NCI-H2196 treated with DMSO at 0.1 percent for 48 hours (cell line): ENCODE measurements around the gene HPX.

Experiments
- DNase-seq: peaks from one replicate; lab custom pipeline; 2025; ENCODE audit not compliant: unreplicated experiment; lab: John Stamatoyannopoulos, UW

Gene HPX

GRCh38 chr11:6418557-6419008, 22.2 kb downstream of the HPX start:
- DNase-seq = no peak

GRCh38 chr11:6417907-6418556, 22.8 kb downstream of the HPX start:
- DNase-seq = no peak

- DNase-seq = no peak
Measured at GRCh38 chr11:6415797-6416196, 25.0 kb downstream of the HPX start.

GRCh38 chr11:6414874-6415328, 25.9 kb downstream of the HPX start:
- DNase-seq = no peak

GRCh38 chr11:6413791-6414201, 27.0 kb downstream of the HPX start:
- DNase-seq = no peak

GRCh38 chr11:6411594-6412031, 29.2 kb downstream of the HPX start:
- DNase-seq = no peak

GRCh38 chr11:6410695-6411430, 29.9 kb downstream of the HPX start:
- DNase-seq = no peak

GRCh38 chr11:6406370-6406769, 34.4 kb downstream of the HPX start:
- DNase-seq = no peak

- no peak for DNase-seq
Measured at GRCh38 chr11:6405846-6406245, 34.9 kb downstream of the HPX start.

- DNase-seq = no peak
Measured at GRCh38 chr11:6405052-6405667, 35.6 kb downstream of the HPX start.

GRCh38 chr11:6404342-6405051, 36.3 kb downstream of the HPX start:
- no peak for DNase-seq

GRCh38 chr11:6403539-6403938, 37.2 kb downstream of the HPX start:
- DNase-seq = no peak

GRCh38 chr11:6402561-6402981, 38.2 kb downstream of the HPX start:
- DNase-seq = no peak

- no peak for DNase-seq
Measured at GRCh38 chr11:6402061-6402470, 38.7 kb downstream of the HPX start.

- no peak for DNase-seq
Measured at GRCh38 chr11:6401464-6401863, 39.3 kb downstream of the HPX start.

GRCh38 chr11:6400431-6401345, 40.1 kb downstream of the HPX start:
- DNase-seq = no peak

- DNase-seq = no peak
Measured at GRCh38 chr11:6397636-6398035, 43.2 kb downstream of the HPX start.

- DNase-seq = no peak
Measured at GRCh38 chr11:6397156-6397555, 43.6 kb downstream of the HPX start.

GRCh38 chr11:6395470-6396060, 45.2 kb downstream of the HPX start:
- DNase-seq = no peak
